ENCODE data around the gene DOK5.

The DOK5 gene

GRCh38 chr20:54565255-54565654 is 89.9 kb downstream of the DOK5 start:
- DNase-seq = no peak

DNA sequence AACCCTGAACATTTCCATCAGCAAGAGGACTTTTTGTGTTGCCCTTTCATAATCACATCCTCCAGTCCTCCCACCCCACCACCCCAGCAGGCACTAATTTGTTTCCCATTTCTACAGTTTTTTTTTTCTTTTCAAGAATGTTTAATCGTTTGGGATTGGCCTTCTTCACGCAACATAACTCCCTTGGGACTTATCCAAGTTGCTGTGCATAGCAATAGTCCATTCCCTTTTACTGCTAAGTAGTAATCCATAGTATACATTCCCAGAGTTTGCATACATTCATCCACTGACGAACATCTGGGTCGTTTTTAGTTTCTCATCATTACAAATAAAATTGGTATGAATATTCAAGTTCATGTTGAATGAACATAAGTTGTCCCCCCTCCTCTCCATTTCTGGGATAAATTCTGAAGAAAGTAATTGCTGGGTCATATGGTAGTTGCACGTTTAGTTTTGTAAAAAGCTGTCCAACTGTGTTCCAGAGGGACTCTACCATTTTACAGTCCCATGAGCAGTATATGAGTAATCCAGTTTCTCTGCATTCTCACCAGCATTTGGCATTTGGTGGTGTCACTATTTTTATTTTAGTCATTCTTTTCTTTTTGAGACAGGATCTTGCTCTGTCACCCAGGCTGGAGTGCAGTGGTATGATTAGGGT is 90.8 kb downstream of the DOK5 start:
- DNase-seq = no peak

DNA sequence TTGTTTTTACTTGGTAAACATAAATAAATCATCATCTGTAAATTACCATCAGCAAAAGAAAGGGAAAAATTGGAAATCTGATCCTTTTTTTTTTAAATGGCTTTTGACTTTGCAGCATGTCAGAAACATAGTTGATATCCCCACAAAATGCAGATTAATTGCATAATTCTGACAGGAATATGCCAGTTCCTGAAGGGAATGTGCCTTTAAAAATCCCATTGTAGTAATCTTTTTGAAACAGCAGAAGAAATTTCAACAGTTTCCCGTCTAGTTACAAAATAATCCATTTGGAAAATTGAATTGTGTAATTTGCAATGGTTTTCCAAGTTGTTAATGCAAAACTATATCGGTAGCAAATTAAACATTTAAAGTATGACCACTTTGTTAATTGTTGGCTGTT is 95.2 kb downstream of the DOK5 start:
- no peak for DNase-seq

DNA sequence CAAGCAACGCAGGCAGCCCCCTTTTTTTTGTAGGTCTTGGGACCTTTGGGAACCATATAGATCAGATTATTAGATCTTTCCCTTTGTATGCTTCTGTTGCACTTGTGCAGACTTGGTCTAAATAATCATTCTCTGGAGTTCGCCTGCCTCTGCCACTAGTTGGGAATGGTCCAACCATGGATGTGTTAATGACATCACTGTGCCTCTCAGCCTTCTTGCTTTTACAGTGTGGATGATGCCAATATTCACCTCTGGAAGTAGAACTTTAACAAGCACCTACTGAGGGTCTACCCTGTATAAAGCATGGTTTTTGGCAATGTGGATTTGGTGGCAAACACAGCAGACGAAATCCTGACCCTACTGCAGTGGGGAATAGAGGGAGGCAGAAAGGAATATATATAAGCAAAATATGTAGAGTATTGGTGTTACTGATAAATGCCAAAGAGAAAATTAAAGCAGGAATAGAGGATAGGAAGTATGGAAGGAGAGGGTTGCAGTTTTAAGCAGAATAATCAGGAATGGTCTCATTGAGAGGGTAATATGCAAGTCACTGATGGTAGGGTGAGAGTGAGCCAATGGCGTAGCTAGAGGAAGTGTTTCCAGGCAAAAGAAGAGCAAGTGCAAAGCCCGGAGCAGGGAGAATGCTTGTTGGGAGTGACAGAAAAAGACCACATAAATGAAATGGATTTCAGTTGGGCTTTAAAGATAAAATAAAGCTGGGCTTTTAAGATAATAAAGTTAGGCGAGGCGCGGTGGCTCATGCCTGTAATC is 97.5 kb downstream of the DOK5 start:
- no peak for DNase-seq

GRCh38 chr20:54573838-54574237 is 98.4 kb downstream of the DOK5 start:
- DNase-seq = no peak

GRCh38 chr20:54576518-54576917 is 101.1 kb downstream of the DOK5 start:
- no peak for DNase-seq

DNA sequence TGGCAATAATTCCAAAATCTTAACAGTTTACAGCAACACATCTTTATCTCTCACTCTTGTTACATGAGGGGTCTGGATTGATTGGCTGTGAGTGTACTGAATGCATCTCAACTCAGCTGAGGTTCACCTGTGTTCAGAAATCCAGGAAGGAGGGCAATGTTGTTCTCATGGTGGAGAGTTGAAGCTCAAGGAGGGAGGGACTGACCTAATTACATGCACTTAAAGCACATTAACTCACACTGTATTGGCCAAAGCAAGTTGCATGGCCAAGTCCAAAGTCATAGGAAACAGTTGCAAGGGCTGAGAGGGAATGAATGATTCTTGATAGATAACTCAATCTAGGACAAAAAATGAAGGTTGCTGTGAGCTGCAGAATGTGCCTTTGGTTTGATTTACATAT is 102.2 kb downstream of the DOK5 start:
- DNase-seq = no peak

GRCh38 chr20:54585217-54585616 is 109.8 kb downstream of the DOK5 start:
- no peak for DNase-seq

GRCh38 chr20:54587408-54587807 is 112.0 kb downstream of the DOK5 start:
- DNase-seq = no peak

GRCh38 chr20:54589402-54590030 is 114.1 kb downstream of the DOK5 start:
- DNase-seq = no peak

DNA sequence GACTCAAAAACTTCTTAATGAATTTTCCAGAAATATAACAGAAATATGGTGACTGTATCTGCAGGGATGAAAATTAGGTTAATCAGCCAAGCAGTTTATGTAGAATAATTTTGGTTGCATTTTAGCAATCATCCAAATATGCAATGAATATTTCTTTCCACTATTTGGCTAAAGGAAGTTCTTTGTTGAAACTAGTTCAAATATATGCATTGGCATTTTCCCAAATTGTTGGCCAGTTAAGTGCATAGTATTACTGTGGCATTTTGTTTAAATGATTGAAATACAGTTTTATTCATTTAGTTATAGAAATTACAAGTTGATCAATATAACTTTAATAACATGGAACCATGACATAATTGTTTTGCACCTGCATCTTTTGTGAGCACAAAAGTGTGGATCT is 115.5 kb downstream of the DOK5 start:
- DNase-seq = no peak

- no peak for DNase-seq
These were observed 121.3 kb downstream of the DOK5 start for GRCh38 chr20:54596651-54597050.

GRCh38 chr20:54598352-54598751 is 123.0 kb downstream of the DOK5 start:
- DNase-seq = no peak

- no peak for DNase-seq
These were observed 125.2 kb downstream of the DOK5 start for GRCh38 chr20:54600634-54601033.

DNA sequence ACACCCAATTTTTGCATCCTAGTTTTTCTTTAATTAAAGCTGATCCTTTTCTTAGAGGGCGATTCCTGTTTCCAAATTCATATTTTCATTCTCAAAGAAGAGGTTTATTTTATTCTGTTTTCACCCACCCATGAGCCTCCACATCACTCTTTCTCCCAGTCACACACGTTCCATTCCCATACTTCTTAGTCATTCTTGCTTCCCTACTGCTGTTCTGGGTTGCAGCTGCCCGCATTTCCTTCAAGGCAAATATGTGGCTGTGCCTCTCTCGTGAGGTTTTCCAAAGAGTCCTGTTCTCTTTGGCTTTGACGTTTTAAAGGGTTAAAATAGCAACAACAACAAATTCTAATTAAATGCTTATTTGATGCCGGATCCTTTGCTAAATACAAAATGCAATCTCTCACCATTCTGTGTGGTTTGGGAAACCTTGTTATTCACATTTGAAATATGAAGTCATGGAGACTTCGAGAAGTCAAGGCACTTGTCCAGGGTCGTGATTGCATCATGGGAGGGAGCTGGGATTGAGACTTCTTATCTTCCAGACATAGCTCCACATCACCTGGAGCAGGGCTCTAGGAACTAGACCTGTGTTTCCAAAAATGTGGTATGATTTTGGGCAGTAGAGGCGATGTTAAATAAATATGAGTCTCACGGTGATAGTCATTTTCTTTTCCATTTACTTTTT is 126.6 kb downstream of the DOK5 start:
- DNase-seq = no peak

DNA sequence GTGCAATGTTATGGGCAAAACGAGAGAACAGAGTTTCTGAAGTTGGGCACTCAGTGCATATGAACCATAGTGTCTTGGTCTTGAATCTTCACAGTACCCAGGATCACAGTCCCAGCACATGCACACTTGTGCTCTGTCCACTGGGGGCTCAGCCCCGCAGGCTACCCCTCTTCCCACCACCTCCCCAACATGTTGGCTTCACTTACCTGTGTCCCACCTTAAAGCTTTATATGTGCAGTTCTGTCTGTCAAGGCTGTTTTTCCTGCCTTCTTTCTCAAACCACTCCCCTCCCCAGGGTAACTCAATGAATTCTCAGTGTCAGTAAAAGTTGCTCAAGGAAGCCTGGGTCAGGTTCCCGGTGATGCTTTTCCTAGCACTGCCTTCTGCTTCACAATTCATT is 129.9 kb downstream of the DOK5 start:
- DNase-seq = no peak

- no peak for DNase-seq
These were observed 131.0 kb downstream of the DOK5 start for GRCh38 chr20:54606380-54606779.

- no peak for DNase-seq
These were observed 132.8 kb downstream of the DOK5 start for GRCh38 chr20:54608039-54608745.

- no peak for DNase-seq
These were observed 133.6 kb downstream of the DOK5 start for GRCh38 chr20:54608943-54609342.

DNA sequence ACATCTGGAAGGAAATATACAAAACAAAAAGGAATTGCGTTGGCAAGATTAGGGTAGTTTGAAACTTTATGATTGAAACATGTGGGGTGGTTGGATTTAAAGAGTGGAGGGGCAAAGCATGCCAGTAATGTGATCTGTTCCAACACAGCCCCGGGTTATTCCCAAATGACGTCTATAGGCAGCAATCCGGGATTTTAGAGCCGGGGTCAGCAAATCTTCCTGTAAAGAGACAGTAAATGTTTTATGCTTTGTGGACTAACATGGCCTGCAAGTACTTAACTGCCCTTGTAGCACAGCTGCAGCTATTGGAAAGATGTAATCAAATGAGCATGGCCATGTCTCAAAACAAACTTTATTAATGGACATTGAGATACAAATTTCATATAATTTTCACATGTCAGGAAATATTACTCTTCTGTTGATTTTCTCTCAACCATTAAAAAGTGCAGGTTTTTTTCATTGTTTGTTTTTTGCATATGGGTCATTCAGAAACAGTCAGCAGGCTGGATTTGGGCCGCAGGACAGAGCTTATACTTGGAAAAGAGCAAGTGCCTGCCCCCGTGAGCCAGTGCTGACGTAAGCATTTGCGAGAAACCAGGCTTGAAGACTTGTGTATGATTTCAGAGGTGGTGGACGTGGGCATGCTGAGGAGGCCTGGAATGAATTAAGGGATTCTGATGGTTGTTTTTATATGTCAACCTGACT is 136.5 kb downstream of the DOK5 start:
- no peak for DNase-seq

GRCh38 chr20:54618412-54618811 is 143.0 kb downstream of the DOK5 start:
- no peak for DNase-seq

GRCh38 chr20:54619181-54619580 is 143.8 kb downstream of the DOK5 start:
- no peak for DNase-seq
